ENCODE data around the gene PTTG2.

PTTG2 gene

DNA sequence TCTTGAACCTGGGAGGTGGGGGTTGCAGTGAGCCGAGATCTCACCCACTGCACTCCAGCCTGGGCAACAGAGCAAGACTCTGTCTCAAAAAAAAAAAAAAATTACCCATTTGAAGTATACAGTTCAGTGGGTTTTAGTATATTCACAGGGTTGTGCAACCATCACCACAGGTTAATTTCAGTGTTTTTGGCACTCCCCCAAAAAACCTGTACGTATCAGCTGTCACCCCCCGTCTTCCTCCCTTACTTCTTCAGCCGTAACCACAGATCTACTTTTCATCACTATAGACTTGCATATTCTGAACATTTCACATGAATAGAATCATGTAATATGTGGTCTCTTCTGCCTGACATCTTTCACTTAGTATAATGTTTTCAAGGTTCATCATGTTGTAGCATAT, 11.7 kb upstream of the PTTG2 start:
- ATAC-seq = peak; percentile 60
- H3K36me3 Mint-ChIP-seq = peaks cover 7% of the 10 kb centered on the region
- no peak for DNase-seq (ENCODE audit: low spot score in 2 of 2)
- no peak overlapping the region for H3K4me3 Mint-ChIP-seq
- no peak overlapping the region for H3K27ac Mint-ChIP-seq
- H3K9me3 Mint-ChIP-seq = no peaks in the 10 kb centered on the region
- H3K4me1 Mint-ChIP-seq = peaks cover 26% of the 10 kb centered on the region

DNA sequence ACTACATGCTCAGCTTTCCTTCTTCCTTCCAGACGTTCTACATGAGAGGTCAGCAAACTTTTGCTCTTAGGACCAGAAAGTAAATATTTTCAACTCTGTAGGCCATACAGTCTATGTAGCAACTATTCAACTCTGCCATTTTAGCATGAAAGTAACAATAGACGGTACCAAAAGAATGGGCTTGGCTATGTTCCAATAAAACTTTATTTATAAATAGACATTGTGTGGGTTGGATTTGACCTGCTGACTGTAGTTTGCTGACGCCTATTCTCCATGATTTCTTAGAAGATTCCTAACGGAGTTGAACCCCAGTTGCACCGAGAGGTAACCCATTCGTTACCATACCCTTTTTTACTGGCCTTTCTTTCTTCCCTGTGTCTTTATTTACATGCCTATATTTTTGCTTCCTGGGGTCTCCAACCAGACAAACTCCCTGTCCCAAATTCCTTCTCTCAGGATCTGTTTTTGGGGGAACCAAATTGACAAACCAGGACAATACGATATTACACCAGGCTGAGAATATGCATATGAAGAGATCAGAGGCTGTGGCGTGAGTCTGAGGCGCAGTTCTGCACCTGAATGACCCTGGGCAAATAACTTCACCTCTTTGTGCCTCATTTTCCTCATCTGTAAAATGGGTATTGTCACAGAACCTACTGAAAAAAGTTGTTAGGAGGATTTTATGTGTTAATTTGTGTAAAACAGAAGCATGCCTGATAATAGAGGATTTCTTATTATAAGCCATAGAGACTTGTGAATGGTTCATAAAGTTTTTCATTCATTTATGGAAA, 10.4 kb upstream of the PTTG2 start:
- Mint-ChIP-seq H3K4me1 (peaks cover 25% of the 10 kb centered on the region), H3K36me3 (peaks cover 7% of the 10 kb centered on the region), H3K4me3 (no peak overlapping the region), H3K9me3 (no peaks in the 10 kb centered on the region), H3K27ac (no peak overlapping the region)
- DNase-seq (ENCODE audit: low spot score in 2 of 2) (no peak), ATAC-seq (no peak)

DNA sequence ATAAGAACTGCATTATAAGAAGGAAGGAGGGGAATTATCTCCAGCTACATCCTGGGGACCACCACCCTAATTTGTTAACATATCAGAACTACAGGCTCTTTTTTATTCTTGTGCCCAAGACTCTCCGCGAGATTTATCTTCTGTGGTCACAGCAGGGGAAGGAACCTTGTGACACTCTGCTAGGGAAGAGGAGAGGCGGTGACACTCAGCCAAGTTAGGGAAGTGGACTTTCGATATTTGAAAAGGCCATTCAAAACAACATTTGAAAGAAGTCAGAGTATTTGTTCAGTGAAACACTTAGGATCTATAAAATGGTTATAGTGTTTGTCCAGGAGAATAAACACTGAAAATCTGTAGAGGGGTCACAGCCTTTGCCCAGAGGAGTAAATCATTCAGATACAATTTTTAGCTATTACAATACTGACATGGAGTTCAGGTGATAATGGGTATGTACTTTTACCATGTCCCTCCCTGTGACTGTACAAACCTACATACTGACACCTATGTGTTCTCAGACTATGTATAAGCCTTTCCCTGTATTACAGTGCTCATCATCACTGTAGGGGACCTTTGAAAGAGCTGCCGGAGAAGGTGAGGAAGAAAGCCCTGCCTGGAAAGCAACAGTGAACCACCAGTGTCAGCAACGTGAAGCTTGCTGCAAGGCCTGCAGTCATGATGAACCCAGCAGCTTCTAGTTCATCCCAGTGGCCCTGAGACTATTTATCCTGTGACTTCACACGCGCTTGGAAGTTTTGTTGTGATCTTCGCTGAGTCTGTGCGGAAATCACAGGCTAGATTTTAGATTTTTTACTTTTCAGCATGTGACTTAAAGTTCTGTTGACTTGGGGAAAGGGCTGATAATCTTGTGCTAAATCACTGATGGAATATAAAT, 8.5 kb upstream of the PTTG2 start:
- no peaks in the 10 kb centered on the region for H3K9me3 Mint-ChIP-seq
- H3K27ac Mint-ChIP-seq = no peak overlapping the region
- no peak for ATAC-seq
- H3K36me3 Mint-ChIP-seq = peaks cover 7% of the 10 kb centered on the region
- peaks cover 15% of the 10 kb centered on the region for H3K4me1 Mint-ChIP-seq
- no peak overlapping the region for H3K4me3 Mint-ChIP-seq
- no peak for DNase-seq (ENCODE audit: low spot score in 2 of 2)

DNA sequence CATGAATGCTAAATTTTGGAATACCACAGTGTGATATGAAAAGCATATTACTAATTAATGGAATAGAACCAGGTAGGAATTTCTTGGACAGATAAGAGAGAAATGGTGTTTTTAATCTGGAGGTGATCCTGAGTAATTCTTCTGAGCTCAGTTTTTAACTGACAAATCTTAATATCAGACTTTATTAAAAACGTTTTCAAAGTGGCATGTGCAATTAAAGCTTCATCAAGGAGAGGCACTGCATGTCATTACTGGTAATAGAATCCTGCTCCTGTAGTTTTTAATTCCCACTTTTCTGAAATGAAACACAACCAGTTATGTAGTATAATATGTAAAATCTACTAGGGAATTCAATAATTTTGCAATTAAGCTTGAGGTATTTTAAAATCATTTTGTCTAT, 7.0 kb upstream of the PTTG2 start:
- H3K36me3 Mint-ChIP-seq = peaks cover 7% of the 10 kb centered on the region
- H3K4me1 Mint-ChIP-seq = peaks cover 8% of the 10 kb centered on the region
- H3K4me3 Mint-ChIP-seq = no peak overlapping the region
- DNase-seq (ENCODE audit: low spot score in 2 of 2) (no peak), ATAC-seq (no peak)
- H3K27ac Mint-ChIP-seq = no peak overlapping the region
- H3K9me3 Mint-ChIP-seq = no peaks in the 10 kb centered on the region

DNA sequence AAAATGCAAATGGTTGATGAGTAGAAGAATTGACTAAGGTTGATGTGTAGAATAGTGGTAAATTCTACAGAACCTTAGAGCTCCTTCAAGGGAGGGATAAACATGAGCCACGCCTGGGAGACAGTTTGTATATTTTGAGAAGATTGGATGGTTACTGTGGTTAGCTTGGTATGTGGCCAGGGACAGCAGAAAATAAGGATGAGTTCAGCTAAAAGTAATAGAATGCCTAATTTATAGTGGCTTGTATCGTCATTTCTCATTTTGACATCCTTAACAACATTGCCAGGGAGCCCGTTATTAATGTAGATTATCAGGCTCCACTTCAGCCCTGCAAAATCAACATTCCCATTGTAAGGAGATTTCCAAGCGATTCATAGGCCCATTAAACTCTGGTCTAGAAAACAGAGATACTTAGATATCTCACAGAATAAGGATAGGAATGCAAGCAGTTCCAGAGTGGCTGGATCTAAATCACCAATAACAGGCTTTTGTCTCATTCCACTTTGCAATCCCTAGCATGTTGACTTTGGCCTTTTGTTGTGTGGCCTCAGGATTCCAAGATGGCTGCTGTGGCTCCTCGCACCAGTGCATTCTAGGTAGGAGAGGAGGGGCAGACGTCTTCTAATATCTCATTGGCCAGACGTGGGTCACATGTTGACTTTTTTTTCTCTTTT, 6.4 kb upstream of the PTTG2 start:
- H3K4me3 Mint-ChIP-seq = no peak overlapping the region
- DNase-seq (ENCODE audit: low spot score in 2 of 2) (no peak), ATAC-seq (no peak)
- no peaks in the 10 kb centered on the region for H3K9me3 Mint-ChIP-seq
- peaks cover 2% of the 10 kb centered on the region for H3K4me1 Mint-ChIP-seq
- H3K36me3 Mint-ChIP-seq = peaks cover 7% of the 10 kb centered on the region
- no peak overlapping the region for H3K27ac Mint-ChIP-seq

DNA sequence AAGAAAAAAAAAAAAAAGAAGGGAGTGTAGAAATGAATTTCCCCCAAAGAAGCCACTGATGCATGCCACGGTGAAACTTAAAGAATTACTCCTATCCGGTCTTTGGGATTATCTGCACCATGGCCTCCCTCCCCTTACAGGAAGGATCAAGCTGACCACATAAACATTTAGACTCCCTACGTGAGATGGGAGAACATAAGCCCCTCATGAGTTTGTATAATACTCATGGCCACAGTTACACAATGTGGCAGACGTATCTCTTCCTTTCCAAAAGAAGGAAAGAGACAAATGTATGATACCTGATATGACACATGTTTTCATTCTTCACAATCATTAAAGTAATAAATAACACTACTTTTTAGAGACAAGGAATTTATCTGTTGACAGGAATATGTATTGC, 3.3 kb upstream of the PTTG2 start:
- DNase-seq (ENCODE audit: low spot score in 2 of 2) (no peak), ATAC-seq (no peak)
- peaks cover 6% of the 10 kb centered on the region for H3K36me3 Mint-ChIP-seq
- no peaks in the 10 kb centered on the region for H3K4me1 Mint-ChIP-seq
- no peaks in the 10 kb centered on the region for H3K9me3 Mint-ChIP-seq
- no peak overlapping the region for H3K27ac Mint-ChIP-seq
- H3K4me3 Mint-ChIP-seq = no peak overlapping the region

DNA sequence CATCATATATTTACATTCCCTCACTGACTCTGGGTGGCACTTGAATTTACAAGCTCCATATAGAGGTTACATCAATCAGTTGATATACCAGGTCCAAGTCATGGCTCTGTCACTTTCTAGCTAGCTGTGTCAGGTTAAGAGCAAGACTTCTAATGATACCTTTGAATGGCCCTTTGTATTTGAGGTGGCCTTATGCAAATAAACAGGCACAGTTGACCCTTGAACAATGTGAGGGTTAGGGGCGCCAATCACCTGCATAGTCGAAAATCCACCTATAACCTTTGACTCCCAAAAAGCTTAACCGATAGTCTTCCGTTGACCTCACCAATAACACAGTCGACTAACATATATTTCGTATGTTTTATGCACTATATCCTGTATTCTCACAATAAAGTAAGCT, 1.3 kb upstream of the PTTG2 start:
- no peak overlapping the region for H3K4me3 Mint-ChIP-seq
- peaks cover 4% of the 10 kb centered on the region for H3K4me1 Mint-ChIP-seq
- DNase-seq (ENCODE audit: low spot score in 2 of 2) (no peak), ATAC-seq (no peak)
- H3K27ac Mint-ChIP-seq = no peak overlapping the region
- H3K9me3 Mint-ChIP-seq = no peaks in the 10 kb centered on the region
- H3K36me3 Mint-ChIP-seq = no peaks in the 10 kb centered on the region

DNA sequence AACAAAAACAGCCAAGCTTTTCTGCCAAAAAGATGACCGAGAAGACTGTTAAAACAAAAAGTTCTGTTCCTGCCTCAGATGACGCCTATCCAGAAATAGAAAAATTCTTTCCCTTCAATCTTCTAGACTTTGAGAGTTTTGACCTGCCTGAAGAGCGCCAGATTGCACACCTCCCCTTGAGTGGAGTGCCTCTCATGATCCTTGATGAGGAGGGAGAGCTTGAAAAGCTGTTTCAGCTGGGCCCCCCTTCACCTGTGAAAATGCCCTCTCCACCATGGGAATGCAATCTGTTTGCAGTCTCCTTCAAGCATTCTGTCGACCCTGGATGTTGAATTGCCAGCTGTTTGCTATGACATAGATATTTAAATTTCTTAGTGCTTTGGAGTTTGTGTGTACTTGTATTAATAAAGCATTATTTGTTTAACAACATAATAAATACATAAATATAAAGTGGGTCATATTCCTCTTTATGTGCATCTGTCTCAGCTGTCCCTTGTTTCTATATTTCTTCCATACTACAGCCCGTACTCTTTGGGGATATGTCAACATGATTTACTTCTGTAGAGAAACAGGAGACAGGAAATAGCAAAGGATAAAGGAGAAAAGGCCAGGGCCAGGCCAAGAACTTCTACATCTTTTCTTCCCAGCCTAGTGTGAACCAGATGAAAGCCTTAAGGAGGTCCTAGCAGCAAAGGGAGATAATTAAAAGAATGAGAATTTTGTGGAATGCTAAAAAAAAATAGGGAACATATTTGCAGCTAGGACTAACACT, 667 bp downstream of the PTTG2 start:
- no peaks in the 10 kb centered on the region for H3K9me3 Mint-ChIP-seq
- H3K27ac Mint-ChIP-seq = no peak overlapping the region
- ATAC-seq = no peak
- H3K4me1 Mint-ChIP-seq = peaks cover 11% of the 10 kb centered on the region
- no peak overlapping the region for H3K4me3 Mint-ChIP-seq
- H3K36me3 Mint-ChIP-seq = no peaks in the 10 kb centered on the region
- no peak for DNase-seq (ENCODE audit: low spot score in 2 of 2)

DNA sequence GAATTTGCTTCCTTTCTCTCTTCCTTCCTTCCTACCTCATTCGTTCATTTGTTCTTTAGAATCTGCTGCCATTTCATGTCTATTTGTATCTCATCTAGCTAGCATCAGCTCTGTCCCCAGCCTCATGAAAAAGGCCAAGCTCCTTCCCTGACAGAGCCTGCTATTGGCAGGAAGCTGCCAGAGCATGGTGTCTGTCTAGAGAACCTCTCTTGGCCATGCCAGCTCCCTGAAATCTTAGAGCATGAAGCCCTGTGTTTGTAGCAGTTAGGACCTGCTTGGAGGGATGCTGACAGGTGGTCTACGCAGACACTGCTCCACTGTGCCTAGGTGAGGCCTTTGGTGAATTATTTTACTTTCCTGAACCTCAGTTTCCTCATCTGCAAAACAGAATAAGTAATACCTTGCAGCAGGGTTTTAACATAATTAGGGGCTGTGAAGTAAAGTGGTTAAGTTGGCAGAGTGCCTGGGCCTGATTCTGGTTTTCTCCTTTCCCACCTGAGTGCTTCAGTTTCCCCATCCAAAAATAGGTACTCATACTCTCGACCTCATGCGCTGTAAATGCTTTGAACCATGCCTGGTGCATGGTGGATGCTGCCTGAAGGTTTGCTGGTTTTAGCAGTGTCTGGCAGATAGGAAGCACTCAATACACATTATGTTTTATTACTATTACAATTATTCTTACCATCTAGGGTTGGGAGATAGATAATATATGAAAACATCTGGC, 4.7 kb downstream of the PTTG2 start:
- Mint-ChIP-seq H3K36me3 (no peaks in the 10 kb centered on the region), H3K9me3 (no peaks in the 10 kb centered on the region), H3K27ac (peak overlapping the region; percentile 8), H3K4me1 (peaks cover 11% of the 10 kb centered on the region), H3K4me3 (no peak overlapping the region)
- DNase-seq (ENCODE audit: low spot score in 2 of 2) (no peak), ATAC-seq (no peak)

DNA sequence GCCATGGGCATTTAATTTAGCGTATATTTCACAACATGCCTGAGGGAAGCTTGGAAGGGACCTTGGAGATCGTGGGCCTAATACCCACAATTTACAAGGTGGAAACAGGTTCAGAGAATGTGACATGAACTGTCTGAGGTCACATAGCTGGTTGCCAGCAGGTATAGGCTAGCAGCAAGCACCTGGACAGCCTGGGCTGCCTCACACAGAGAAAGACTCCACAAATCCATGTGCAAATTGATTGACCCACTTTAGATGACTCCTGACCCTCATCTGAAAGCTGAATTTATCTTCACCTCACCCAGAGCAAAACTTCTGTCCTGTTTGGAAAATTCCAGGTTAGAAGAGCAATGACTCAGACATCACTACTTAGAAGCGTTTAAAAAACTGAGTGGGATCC, 5.8 kb downstream of the PTTG2 start:
- no peak overlapping the region for H3K27ac Mint-ChIP-seq
- DNase-seq (ENCODE audit: low spot score in 2 of 2) = no peak
- ATAC-seq = no peak
- H3K4me1 Mint-ChIP-seq = peaks cover 19% of the 10 kb centered on the region
- H3K36me3 Mint-ChIP-seq = no peaks in the 10 kb centered on the region
- H3K4me3 Mint-ChIP-seq = no peak overlapping the region
- H3K9me3 Mint-ChIP-seq = no peaks in the 10 kb centered on the region

DNA sequence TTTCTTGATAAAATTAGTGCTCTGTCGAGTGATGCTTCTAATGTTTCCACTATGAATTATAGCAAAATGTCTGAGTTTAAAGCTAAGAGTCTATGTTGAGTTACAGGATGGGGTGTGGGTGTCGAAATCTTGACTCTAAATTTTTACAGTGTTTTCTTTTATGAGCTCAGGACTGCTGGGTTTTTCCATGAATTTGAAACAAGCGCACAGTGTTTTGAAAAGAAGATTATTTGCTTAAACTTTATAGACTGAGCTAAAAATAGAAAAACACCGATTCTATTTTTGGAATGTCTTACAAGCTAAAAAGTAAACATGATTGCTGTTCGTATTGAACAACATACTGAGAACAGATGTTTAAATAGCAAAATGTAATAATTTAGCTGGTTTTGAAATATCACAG, 7.5 kb downstream of the PTTG2 start:
- DNase-seq (ENCODE audit: low spot score in 2 of 2) (no peak), ATAC-seq (no peak)
- H3K4me1 Mint-ChIP-seq = peaks cover 21% of the 10 kb centered on the region
- no peak overlapping the region for H3K27ac Mint-ChIP-seq
- no peaks in the 10 kb centered on the region for H3K9me3 Mint-ChIP-seq
- no peak overlapping the region for H3K4me3 Mint-ChIP-seq
- no peaks in the 10 kb centered on the region for H3K36me3 Mint-ChIP-seq

DNA sequence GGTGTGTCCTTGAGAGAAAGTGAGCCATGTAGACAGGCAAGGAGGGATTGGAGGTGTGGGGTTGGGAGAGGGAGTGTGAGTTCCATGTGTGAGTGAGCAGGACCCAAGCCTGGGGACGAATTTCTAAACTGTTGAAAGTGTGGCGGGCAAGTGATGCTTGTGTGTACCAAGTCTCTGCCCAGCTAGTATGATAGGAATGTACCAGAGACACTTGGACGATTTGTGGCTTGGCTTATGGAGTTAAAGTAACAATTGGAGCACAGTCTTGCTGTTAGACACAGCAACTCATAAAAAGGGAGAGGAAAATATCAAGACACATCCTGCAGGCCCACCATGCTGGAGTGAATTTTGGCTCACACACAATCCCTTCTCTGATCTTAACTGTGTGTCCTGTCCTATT, 8.5 kb downstream of the PTTG2 start:
- Mint-ChIP-seq H3K27ac (no peak overlapping the region), H3K36me3 (no peaks in the 10 kb centered on the region), H3K9me3 (no peaks in the 10 kb centered on the region), H3K4me1 (peaks cover 24% of the 10 kb centered on the region), H3K4me3 (no peak overlapping the region)
- no peak for DNase-seq (ENCODE audit: low spot score in 2 of 2)
- ATAC-seq = no peak

DNA sequence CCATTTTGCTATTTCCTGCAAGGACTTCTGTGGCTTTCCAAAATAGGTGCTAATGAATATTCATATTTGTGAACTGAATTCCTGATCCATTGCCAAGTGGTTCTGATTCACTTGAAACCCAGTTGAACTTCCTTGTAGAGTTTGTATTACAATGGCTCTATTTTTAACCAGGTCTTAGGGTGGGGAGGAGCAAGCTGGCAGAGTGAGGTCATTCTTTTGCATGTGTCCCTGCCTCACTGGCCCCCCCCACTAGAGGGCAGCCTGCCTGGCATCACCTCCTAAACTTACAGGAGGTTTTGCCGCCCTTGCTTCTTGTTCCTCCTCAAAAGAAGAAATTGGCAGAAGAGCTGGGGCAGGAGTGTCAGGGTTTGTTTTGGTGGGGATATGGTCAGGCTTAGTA, 10.5 kb downstream of the PTTG2 start:
- no peak overlapping the region for H3K4me3 Mint-ChIP-seq

DNA sequence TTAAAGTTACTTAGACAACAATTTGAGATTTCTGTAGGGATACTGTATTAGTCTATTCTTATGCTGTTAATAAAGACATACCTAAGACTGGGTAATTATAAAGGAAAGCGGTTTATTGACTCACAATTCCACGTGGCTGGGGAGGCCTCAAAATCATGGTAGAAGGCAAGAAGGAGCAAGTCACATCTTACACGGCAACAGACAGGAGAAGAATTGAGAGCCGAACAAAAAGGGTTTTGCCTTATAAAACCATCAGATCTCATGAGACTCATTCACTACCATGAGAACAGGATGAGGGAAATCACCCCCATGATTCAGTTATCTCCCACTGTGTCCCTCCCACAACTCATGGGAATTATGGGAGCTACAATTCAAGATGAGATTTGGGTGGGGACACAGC, 11.0 kb downstream of the PTTG2 start:
- Mint-ChIP-seq H3K36me3 (no peaks in the 10 kb centered on the region), H3K27ac (no peak overlapping the region), H3K4me1 (peaks cover 15% of the 10 kb centered on the region), H3K9me3 (no peaks in the 10 kb centered on the region), H3K4me3 (no peak overlapping the region)
- no peak for DNase-seq (ENCODE audit: low spot score in 2 of 2)
- no peak for ATAC-seq

More for the DNA sequence above, 10.5 kb downstream of the PTTG2 start:
- Mint-ChIP-seq H3K27ac (no peak overlapping the region), H3K4me1 (peaks cover 15% of the 10 kb centered on the region), H3K36me3 (no peaks in the 10 kb centered on the region), H3K9me3 (no peaks in the 10 kb centered on the region)
- ATAC-seq (peak; percentile 90), DNase-seq (ENCODE audit: low spot score in 2 of 2) (peak; percentile 40 to 63)

Data from stimulated activated effector memory CD8-positive, alpha-beta T cell treated with anti-CD3 and anti-CD28 coated beads, Interleukin-12 subunit alpha, Interleukin-12 subunit beta, amount 100 ng/mL, for 72 hours (primary cell).